ENCODE data around the gene EPS15.

DNA sequence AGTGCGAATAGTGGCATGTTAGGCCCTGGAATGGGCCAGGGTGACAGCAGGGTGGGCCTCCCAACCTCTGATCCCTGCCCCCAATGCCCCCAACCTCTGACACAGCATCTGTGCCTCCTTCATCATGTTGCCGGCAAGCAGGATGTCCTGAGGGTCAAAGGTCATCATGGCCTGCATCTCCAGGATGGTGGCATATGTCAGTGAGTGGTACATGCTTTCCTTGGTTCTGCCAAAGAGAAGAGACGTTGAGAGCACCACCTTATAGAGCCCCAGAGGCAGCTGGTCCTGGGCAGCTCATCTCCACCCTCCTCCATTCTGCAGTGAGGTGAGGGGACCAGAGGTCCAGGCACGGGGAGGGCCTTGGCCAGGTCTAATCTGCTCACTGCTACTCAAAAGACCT is 206.3 kb downstream of the EPS15 start:
- TF ChIP-seq, protein P1, sequence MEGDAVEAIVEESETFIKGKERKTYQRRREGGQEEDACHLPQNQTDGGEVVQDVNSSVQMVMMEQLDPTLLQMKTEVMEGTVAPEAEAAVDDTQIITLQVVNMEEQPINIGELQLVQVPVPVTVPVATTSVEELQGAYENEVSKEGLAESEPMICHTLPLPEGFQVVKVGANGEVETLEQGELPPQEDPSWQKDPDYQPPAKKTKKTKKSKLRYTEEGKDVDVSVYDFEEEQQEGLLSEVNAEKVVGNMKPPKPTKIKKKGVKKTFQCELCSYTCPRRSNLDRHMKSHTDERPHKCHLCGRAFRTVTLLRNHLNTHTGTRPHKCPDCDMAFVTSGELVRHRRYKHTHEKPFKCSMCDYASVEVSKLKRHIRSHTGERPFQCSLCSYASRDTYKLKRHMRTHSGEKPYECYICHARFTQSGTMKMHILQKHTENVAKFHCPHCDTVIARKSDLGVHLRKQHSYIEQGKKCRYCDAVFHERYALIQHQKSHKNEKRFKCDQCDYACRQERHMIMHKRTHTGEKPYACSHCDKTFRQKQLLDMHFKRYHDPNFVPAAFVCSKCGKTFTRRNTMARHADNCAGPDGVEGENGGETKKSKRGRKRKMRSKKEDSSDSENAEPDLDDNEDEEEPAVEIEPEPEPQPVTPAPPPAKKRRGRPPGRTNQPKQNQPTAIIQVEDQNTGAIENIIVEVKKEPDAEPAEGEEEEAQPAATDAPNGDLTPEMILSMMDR (IDR thresholded peaks at IDR 0.05; ENCODE audit: low read length) = no peak
- TF ChIP-seq EZH2phosphoT487 (IDR thresholded peaks at IDR 0.05; ENCODE audit: low read length) (no peak), EZH2 (optimal IDR thresholded peaks at IDR 0.05; ENCODE audit: low read depth, low read length) (no peak)

Data from MM.1S (cell line).